ENCODE data around the gene HMX1. TPM values are rescaled to one million over a fixed set of nuclear protein-coding genes. Genes with fewer than 3 reads are reported as not detected.

The HMX1 gene
- total and polyA plus RNA-seq, 2 donors (not counting 3 experiments of a cell fraction or from before 2014, with no cell fraction given), result not detected

- Histone ChIP-seq H3K27ac (ENCODE audit: insufficient read depth, low read depth, low read length) (no peak overlapping the region), H4K20me1 (replicated peaks; ENCODE audit: control insufficient read depth, extremely low read depth, insufficient read depth, low read length) (no peaks in the 10 kb centered on the region), H3K9me1 (replicated peaks; ENCODE audit: control insufficient read depth, extremely low read depth, insufficient read depth, low read length) (no peaks in the 10 kb centered on the region), H2AFZ (ENCODE audit: low read depth, low read length) (no peak overlapping the region), H3K36me3 (ENCODE audit: control insufficient read depth in 2 of 2, extremely low read depth in 1 of 2, insufficient read depth in 2 of 2, low read length in 2 of 2) (no peaks in the 10 kb centered on the region), H3K27me3 (ENCODE audit: control insufficient read depth in 2 of 2, insufficient read depth in 2 of 2, low read length in 2 of 2) (no peaks in the 10 kb centered on the region), H3K9me3 (replicated peaks; ENCODE audit: control insufficient read depth, insufficient read depth, low read length) (no peaks in the 10 kb centered on the region), H3K4me1 (ENCODE audit: control insufficient read depth, extremely low read depth, insufficient read depth, low read length) (no peaks in the 10 kb centered on the region), H3K4me3 (replicated peaks in 1 of 3; ENCODE audit: insufficient read depth in 1 of 3, low read depth in 1 of 3, low read length in 3 of 3) (no peak overlapping the region), H3K4me2 (ENCODE audit: insufficient read depth, low read length) (no peak overlapping the region), H3K9ac (replicated peaks; ENCODE audit: extremely low read depth, insufficient read depth, low read length) (no peak overlapping the region), H3K79me2 (ENCODE audit: control insufficient read depth, insufficient read depth, low read length) (no peaks in the 10 kb centered on the region)
- dilution Hi-C loops (cut with MboI; ENCODE audit: extremely low pct_ligation_motif_present, low sequenced_read_pairs) (no loop called here), intact Hi-C loops (cut with micrococcal nuclease) (no loop called here)
- POLR2A ChIA-PET, result no interaction called here
- no TSS peak for BruUV-seq (replicated peaks)
- no peak for FAIRE-seq
- CTCF ChIA-PET, result no interaction called here
- TF ChIP-seq POLR2AphosphoS5 (IDR thresholded peaks at IDR 0.05; ENCODE audit: insufficient read depth, low read depth, low read length), result no peak
- no peak for DNase-seq (ENCODE audit: low read depth, low spot score)
Observed at GRCh38 chr4:8819473-8820177, 52.0 kb downstream of the HMX1 start.

- Histone ChIP-seq H4K20me1 (replicated peaks; ENCODE audit: control insufficient read depth, extremely low read depth, insufficient read depth, low read length) (no peaks in the 10 kb centered on the region), H3K9me3 (replicated peaks; ENCODE audit: control insufficient read depth, insufficient read depth, low read length) (no peaks in the 10 kb centered on the region), H3K36me3 (ENCODE audit: control insufficient read depth in 2 of 2, extremely low read depth in 1 of 2, insufficient read depth in 2 of 2, low read length in 2 of 2) (no peaks in the 10 kb centered on the region), H3K79me2 (ENCODE audit: control insufficient read depth, insufficient read depth, low read length) (no peaks in the 10 kb centered on the region), H3K4me2 (ENCODE audit: insufficient read depth, low read length) (no peak overlapping the region), H3K9ac (replicated peaks; ENCODE audit: extremely low read depth, insufficient read depth, low read length) (no peak overlapping the region), H2AFZ (ENCODE audit: low read depth, low read length) (no peak overlapping the region), H3K4me1 (ENCODE audit: control insufficient read depth, extremely low read depth, insufficient read depth, low read length) (no peaks in the 10 kb centered on the region), H3K27ac (ENCODE audit: insufficient read depth, low read depth, low read length) (no peak overlapping the region), H3K27me3 (ENCODE audit: control insufficient read depth in 2 of 2, insufficient read depth in 2 of 2, low read length in 2 of 2) (no peaks in the 10 kb centered on the region), H3K4me3 (replicated peaks in 1 of 3; ENCODE audit: insufficient read depth in 1 of 3, low read depth in 1 of 3, low read length in 3 of 3) (no peak overlapping the region), H3K9me1 (replicated peaks; ENCODE audit: control insufficient read depth, extremely low read depth, insufficient read depth, low read length) (no peaks in the 10 kb centered on the region)
- intact Hi-C loops (cut with micrococcal nuclease), result no loop called here
- ChIA-PET POLR2A (no interaction called here), CTCF (no interaction called here)
- DNase-seq (ENCODE audit: low read depth, low spot score) (no peak), FAIRE-seq (no peak)
- dilution Hi-C loops (cut with MboI; ENCODE audit: extremely low pct_ligation_motif_present, low sequenced_read_pairs), result no loop called here
- TF ChIP-seq POLR2A (IDR thresholded peaks at IDR 0.05; ENCODE audit: low read depth, low read length) (no peak), JUN (IDR thresholded peaks at IDR 0.05; ENCODE audit: borderline replicate concordance, insufficient read depth, insufficient read length, low read depth) (no peak), MAX (IDR thresholded peaks at IDR 0.05; ENCODE audit: insufficient read depth, insufficient read length) (no peak), POLR2AphosphoS5 (IDR thresholded peaks at IDR 0.05; ENCODE audit: insufficient read depth, low read depth, low read length) (no peak), MYC (IDR thresholded peaks at IDR 0.05; ENCODE audit: low read depth, low read length) (no peak), GATA2 (IDR thresholded peaks at IDR 0.05; ENCODE audit: insufficient read depth, insufficient read length, low read depth, low read length) (no peak), FOS (IDR thresholded peaks at IDR 0.05; ENCODE audit: borderline replicate concordance, insufficient read depth, low read length) (no peak), CTCF (IDR thresholded peaks at IDR 0.05; ENCODE audit: extremely low read depth in 1 of 2, insufficient read depth in 1 of 2, low read depth in 1 of 2, low read length in 2 of 2) (no peak), EZH2 (IDR thresholded peaks at IDR 0.05; ENCODE audit: borderline replicate concordance, low read depth, low read length, severe bottlenecking) (no peak)
- no TSS peak for BruUV-seq (replicated peaks)
Observed at GRCh38 chr4:8819019-8819418, 52.6 kb downstream of the HMX1 start.
